Measurements from ENCODE around the gene ERICH4.

ERICH4 gene

GRCh38 chr19:41411968-41412265 lies 31.0 kb upstream of the ERICH4 start:
- no peaks in the 10 kb centered on the region for H3K27me3 ChIP-seq (ENCODE audit: insufficient read depth, low read depth, severe bottlenecking)
- no peaks in the 10 kb centered on the region for H3K9me3 ChIP-seq (ENCODE audit: severe bottlenecking)
- no peak overlapping the region for H3K4me3 ChIP-seq (ENCODE audit: low read depth, low read length)
- no peak for DNase-seq
- TF ChIP-seq, protein P1, sequence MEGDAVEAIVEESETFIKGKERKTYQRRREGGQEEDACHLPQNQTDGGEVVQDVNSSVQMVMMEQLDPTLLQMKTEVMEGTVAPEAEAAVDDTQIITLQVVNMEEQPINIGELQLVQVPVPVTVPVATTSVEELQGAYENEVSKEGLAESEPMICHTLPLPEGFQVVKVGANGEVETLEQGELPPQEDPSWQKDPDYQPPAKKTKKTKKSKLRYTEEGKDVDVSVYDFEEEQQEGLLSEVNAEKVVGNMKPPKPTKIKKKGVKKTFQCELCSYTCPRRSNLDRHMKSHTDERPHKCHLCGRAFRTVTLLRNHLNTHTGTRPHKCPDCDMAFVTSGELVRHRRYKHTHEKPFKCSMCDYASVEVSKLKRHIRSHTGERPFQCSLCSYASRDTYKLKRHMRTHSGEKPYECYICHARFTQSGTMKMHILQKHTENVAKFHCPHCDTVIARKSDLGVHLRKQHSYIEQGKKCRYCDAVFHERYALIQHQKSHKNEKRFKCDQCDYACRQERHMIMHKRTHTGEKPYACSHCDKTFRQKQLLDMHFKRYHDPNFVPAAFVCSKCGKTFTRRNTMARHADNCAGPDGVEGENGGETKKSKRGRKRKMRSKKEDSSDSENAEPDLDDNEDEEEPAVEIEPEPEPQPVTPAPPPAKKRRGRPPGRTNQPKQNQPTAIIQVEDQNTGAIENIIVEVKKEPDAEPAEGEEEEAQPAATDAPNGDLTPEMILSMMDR (IDR thresholded peaks at IDR 0.05; ENCODE audit: low read depth, low read length) = no peak
- H3K27ac ChIP-seq = no peak overlapping the region
- H3K36me3 ChIP-seq = no peaks in the 10 kb centered on the region

GRCh38 chr19:41412953-41413352 lies 30.0 kb upstream of the ERICH4 start:
- no peak for DNase-seq
- no peaks in the 10 kb centered on the region for H3K27me3 ChIP-seq (ENCODE audit: insufficient read depth, low read depth, severe bottlenecking)

GRCh38 chr19:41413947-41414346 lies 29.0 kb upstream of the ERICH4 start:
- H3K36me3 ChIP-seq = peaks cover 2% of the 10 kb centered on the region; the same call in 1 of the 2 replicates
- no peaks in the 10 kb centered on the region for H3K9me3 ChIP-seq (ENCODE audit: severe bottlenecking)
- no peak overlapping the region for H3K4me3 ChIP-seq (ENCODE audit: low read depth, low read length)
- no peak overlapping the region for H3K27ac ChIP-seq
- H3K27me3 ChIP-seq (ENCODE audit: insufficient read depth, low read depth, severe bottlenecking) = no peaks in the 10 kb centered on the region
- TF ChIP-seq, protein P1 (IDR thresholded peaks at IDR 0.05; ENCODE audit: low read depth, low read length) = no peak
- DNase-seq = no peak

More at GRCh38 chr19:41412953-41413352, 30.0 kb upstream of the ERICH4 start:
- Histone ChIP-seq H3K4me3 (ENCODE audit: low read depth, low read length) (no peak overlapping the region), H3K9me3 (ENCODE audit: severe bottlenecking) (no peaks in the 10 kb centered on the region), H3K27ac (no peak overlapping the region), H3K36me3 (no peaks in the 10 kb centered on the region)
- TF ChIP-seq, protein P1 (IDR thresholded peaks at IDR 0.05; ENCODE audit: low read depth, low read length) = no peak

GRCh38 chr19:41414461-41414860 lies 28.5 kb upstream of the ERICH4 start:
- no peak overlapping the region for H3K4me3 ChIP-seq (ENCODE audit: low read depth, low read length)
- H3K27ac ChIP-seq = no peak overlapping the region
- TF ChIP-seq, protein P1 (IDR thresholded peaks at IDR 0.05; ENCODE audit: low read depth, low read length) = no peak
- peaks cover 5% of the 10 kb centered on the region; the same call in 1 of the 2 replicates for H3K36me3 ChIP-seq
- no peak for DNase-seq
- no peaks in the 10 kb centered on the region for H3K27me3 ChIP-seq (ENCODE audit: insufficient read depth, low read depth, severe bottlenecking)
- no peaks in the 10 kb centered on the region for H3K9me3 ChIP-seq (ENCODE audit: severe bottlenecking)

GRCh38 chr19:41415154-41415571 lies 27.8 kb upstream of the ERICH4 start:
- no peak overlapping the region for H3K4me3 ChIP-seq (ENCODE audit: low read depth, low read length)
- H3K27me3 ChIP-seq (ENCODE audit: insufficient read depth, low read depth, severe bottlenecking) = no peaks in the 10 kb centered on the region
- no peaks in the 10 kb centered on the region for H3K9me3 ChIP-seq (ENCODE audit: severe bottlenecking)
- H3K36me3 ChIP-seq = peaks cover 9% of the 10 kb centered on the region; the same call in 1 of the 2 replicates
- TF ChIP-seq, protein P1 (IDR thresholded peaks at IDR 0.05; ENCODE audit: low read depth, low read length) = no peak
- H3K27ac ChIP-seq = no peak overlapping the region
- no peak for DNase-seq

- DNase-seq = no peak
- TF ChIP-seq, protein P1 (IDR thresholded peaks at IDR 0.05; ENCODE audit: low read depth, low read length) = no peak
- no peaks in the 10 kb centered on the region for H3K27me3 ChIP-seq (ENCODE audit: insufficient read depth, low read depth, severe bottlenecking)
- no peak overlapping the region for H3K27ac ChIP-seq
- no peak overlapping the region for H3K4me3 ChIP-seq (ENCODE audit: low read depth, low read length)
- peaks cover 11% of the 10 kb centered on the region; the same call in 1 of the 2 replicates for H3K36me3 ChIP-seq
- H3K9me3 ChIP-seq (ENCODE audit: severe bottlenecking) = no peaks in the 10 kb centered on the region
These were observed 26.7 kb upstream of the ERICH4 start for GRCh38 chr19:41416194-41416674.

Data from WERI-Rb-1 (cell line).